Activated naive CD4-positive, alpha-beta T cell treated with anti-CD3 and anti-CD28 coated beads for 36 hours (primary cell): ENCODE results near the gene PDSS2. TPM values are rescaled to one million over a fixed set of nuclear protein-coding genes. Genes with fewer than 3 reads are reported as not detected.

Experiments
- CTCF ChIA-PET: fragments of 350-600 bp; sonication (Branson Sonifier 250); formaldehyde crosslinking; loops from one replicate; lab custom pipeline; 2021; ENCODE audit warnings: antibody characterized with exemption; lab: Charles Lee
- DNase-seq: peaks from one replicate; pipeline ENCODE4 v3.0.0-alpha.2; 2020
- H3K27ac Mint-ChIP-seq: one replicate; pipeline ENCODE4 v1.8.0; 2021; ENCODE audit warnings: mild to moderate bottlenecking, mixed read lengths
- H3K27me3 Mint-ChIP-seq: one replicate; pipeline ENCODE4 v1.8.0; 2021; ENCODE audit warnings: low read depth, mixed read lengths
- H3K36me3 Mint-ChIP-seq: one replicate; pipeline ENCODE4 v1.8.0; 2021; ENCODE audit warnings: low read depth, mixed read lengths
- H3K4me1 Mint-ChIP-seq: one replicate; pipeline ENCODE4 v1.8.0; 2021; ENCODE audit warnings: low read depth, mixed read lengths
- H3K4me3 Mint-ChIP-seq: one replicate; pipeline ENCODE4 v1.8.0; 2021; ENCODE audit warnings: mild to moderate bottlenecking, moderate library complexity, mixed read lengths
- H3K9me3 Mint-ChIP-seq: one replicate; pipeline ENCODE4 v1.8.0; 2021; ENCODE audit warnings: mixed read lengths
- intact Hi-C: fragments of 100-400 bp; cut with micrococcal nuclease; formaldehyde crosslinking; loops from one replicate; pipeline ENCODE4 v1.15.1; 2023
- total RNA-seq, 2 experiments: library from RNA; stranded (reverse); gene quantifications; one replicate each; pipeline ENCODE4 v1.2.3, GENCODE V29; 2021

PDSS2 gene
- 10 to 100 TPM; 10.5 to 11.3 TPM for total RNA-seq

DNA sequence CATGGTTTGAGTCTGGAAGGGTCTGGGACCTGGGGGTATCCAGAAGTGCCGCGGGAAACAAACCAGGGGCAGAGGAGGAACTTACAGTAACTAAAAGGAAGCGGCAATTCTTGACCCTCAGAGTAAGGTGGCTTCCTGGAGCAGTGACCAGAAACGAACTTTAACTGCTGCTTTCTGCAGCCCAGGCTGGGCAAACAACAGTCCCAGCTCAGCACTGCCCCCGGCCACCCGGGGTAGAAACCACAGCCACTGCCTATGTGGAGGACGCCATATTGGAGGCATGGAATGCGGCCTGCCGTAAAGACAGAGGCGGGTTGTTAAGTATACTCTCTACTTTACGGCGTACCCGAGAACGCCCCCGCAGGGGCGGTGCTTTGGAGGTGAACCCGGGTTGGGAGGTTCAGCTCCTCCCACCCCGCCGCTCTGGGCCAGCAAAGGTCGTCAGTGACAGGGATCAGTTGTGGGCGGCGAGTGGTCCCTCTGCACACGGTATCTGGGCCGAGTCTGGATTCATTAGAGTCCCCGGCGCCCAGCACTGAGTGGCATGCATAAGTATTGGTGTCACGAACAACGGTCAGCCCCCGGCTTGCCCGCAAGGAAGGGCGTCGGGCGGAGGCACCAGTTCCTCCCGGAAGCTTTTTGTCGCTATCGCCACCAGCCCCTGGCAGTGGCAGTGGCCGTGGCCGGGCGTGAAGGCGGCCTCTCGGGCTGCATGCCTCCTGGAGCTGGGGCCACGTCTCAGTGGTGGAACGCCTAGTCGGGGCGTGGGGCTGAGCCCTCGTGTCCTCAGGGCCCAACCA lies at the start of gene PDSS2:
Gene PDSS2, minus strand, starts transcription at position 282 of the 800 bp plus-strand sequence. Its CDS starts 279 bp downstream, at position 3.
- H3K27me3 Mint-ChIP-seq, result no peaks in the 10 kb centered on the region
- no peaks in the 10 kb centered on the region for H3K9me3 Mint-ChIP-seq
- H3K4me1 Mint-ChIP-seq, result peaks cover 19% of the 10 kb centered on the region
- H3K27ac Mint-ChIP-seq, result peak within 1 kb of the TSS; percentile 87
- H3K36me3 Mint-ChIP-seq, result peaks cover 4% of the 10 kb centered on the region
- peak within 1 kb of the TSS; percentile 80 for H3K4me3 Mint-ChIP-seq
- peak; percentile 100 for DNase-seq
- intact Hi-C loops, result loop anchor here (1.0 to 10.0 kb wide), 11 partner anchors 29 to 1134 kb away; partner anchors contain the start of genes AFG1L, ATG5, MTRES1 and OSTM1
- CTCF ChIA-PET, result interaction anchor here (0.7 to 3.2 kb wide), 7 partner anchors 14 to 1133 kb away, joined by 3 to 14 read pairs (median 3); partner anchors contain the start of gene SOBP

DNA sequence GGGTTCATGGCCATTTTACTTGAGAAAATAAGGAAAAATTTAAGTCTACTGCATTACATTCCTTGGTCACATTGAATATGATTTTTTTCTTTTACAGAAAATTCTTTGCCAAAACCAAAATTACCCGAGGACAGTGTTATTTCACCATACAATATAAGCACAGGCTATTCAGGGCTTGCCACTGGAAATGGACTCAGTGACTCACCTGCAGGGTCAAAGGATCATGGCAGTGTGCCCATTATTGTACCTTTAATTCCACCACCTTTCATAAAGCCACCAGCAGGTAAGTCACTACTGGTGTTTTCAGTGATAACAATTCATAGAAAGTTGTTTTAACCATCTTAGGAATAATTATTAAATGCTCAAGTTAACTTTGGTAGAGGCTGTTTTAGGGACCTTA lies 46.8 kb upstream of the PDSS2 start:
- DNase-seq, result no peak

GRCh38 chr6:107504270-107505026 lies 45.1 kb upstream of the PDSS2 start:
- H3K4me1 Mint-ChIP-seq, result no peaks in the 10 kb centered on the region
- no peaks in the 10 kb centered on the region for H3K9me3 Mint-ChIP-seq
- H3K27ac Mint-ChIP-seq, result no peak overlapping the region
- no peaks in the 10 kb centered on the region for H3K36me3 Mint-ChIP-seq
- intact Hi-C loops, result no loop called here
- CTCF ChIA-PET, result interaction anchor here (0.6 to 0.7 kb wide), 3 partner anchors 14 to 316 kb away, joined by 3 to 4 read pairs (median 3); no protein-coding TSS in a partner anchor
- H3K27me3 Mint-ChIP-seq, result peaks cover 5% of the 10 kb centered on the region
- DNase-seq, result no peak
- no peak overlapping the region for H3K4me3 Mint-ChIP-seq

More for the DNA sequence above, 46.8 kb upstream of the PDSS2 start:
- H3K27me3 Mint-ChIP-seq, result peaks cover 5% of the 10 kb centered on the region
- no peak overlapping the region for H3K4me3 Mint-ChIP-seq
- CTCF ChIA-PET, result no interaction called here
- no peaks in the 10 kb centered on the region for H3K4me1 Mint-ChIP-seq
- intact Hi-C loops, result no loop called here
- no peaks in the 10 kb centered on the region for H3K36me3 Mint-ChIP-seq
- H3K27ac Mint-ChIP-seq, result no peak overlapping the region
- no peaks in the 10 kb centered on the region for H3K9me3 Mint-ChIP-seq

DNA sequence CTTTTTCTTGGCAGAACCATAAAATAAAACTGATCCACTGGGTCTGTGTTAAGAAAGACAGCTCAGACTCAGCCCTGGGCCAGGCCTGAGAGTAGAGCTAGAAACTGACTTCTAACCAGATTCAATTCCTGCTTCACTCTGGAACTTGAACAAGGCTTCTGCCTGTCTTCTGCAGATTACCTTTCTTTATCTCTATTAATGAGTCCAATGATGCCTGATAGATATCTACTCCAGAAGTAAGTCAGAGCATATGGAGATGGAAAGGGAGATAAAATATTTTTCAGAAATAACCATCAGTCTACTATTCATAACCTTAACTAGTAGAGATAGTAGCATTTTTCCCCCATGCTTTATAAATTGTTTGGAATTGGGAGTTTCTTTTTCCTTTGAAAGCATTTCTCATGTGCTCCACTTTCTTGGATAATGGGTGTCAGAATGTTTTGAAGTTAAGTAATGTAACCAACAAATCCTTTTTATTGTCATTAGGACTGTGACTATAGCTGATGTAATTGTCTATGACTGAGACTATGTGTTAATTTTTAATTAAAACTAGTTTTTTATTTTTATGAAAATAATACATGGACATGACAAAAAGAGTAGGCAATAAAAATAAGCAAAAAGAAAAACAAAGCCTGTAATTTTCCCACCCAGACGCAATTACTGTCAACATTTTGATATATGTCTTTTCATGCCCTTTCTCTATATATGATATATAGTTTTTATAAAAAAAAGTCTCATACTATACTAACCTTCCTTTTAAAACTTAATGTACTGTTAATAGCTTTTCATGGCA lies 37.7 kb upstream of the PDSS2 start:
- H3K4me3 Mint-ChIP-seq, result no peak overlapping the region
- peaks cover 2% of the 10 kb centered on the region for H3K4me1 Mint-ChIP-seq
- H3K27me3 Mint-ChIP-seq, result peaks cover 14% of the 10 kb centered on the region
- DNase-seq, result no peak
- no peaks in the 10 kb centered on the region for H3K9me3 Mint-ChIP-seq
- H3K27ac Mint-ChIP-seq, result no peak overlapping the region
- CTCF ChIA-PET, result interaction anchor here (0.7 to 1.1 kb wide), 4 partner anchors 8 to 1021 kb away, joined by 3 to 5 read pairs (median 4); no protein-coding TSS in a partner anchor
- H3K36me3 Mint-ChIP-seq, result no peaks in the 10 kb centered on the region
- intact Hi-C loops, result no loop called here

- intact Hi-C loops, result no loop called here
Measured at GRCh38 chr6:107495971-107496370, 36.6 kb upstream of the PDSS2 start.

GRCh38 chr6:107495196-107495643 lies 35.9 kb upstream of the PDSS2 start:
- DNase-seq, result no peak
- no peak overlapping the region for H3K27ac Mint-ChIP-seq
- intact Hi-C loops, result no loop called here
- no peak overlapping the region for H3K4me3 Mint-ChIP-seq
- peaks cover 5% of the 10 kb centered on the region for H3K4me1 Mint-ChIP-seq
- H3K27me3 Mint-ChIP-seq, result peaks cover 25% of the 10 kb centered on the region
- H3K36me3 Mint-ChIP-seq, result no peaks in the 10 kb centered on the region
- CTCF ChIA-PET, result interaction anchor here (1.2 kb wide), 1 partner anchor 177 kb away, joined by 4 read pairs; no protein-coding TSS in a partner anchor
- no peaks in the 10 kb centered on the region for H3K9me3 Mint-ChIP-seq

More at GRCh38 chr6:107495971-107496370, 36.6 kb upstream of the PDSS2 start:
- no peak for DNase-seq
- Mint-ChIP-seq H3K36me3 (no peaks in the 10 kb centered on the region), H3K4me1 (peaks cover 5% of the 10 kb centered on the region), H3K4me3 (no peak overlapping the region), H3K27ac (no peak overlapping the region), H3K9me3 (no peaks in the 10 kb centered on the region), H3K27me3 (peaks cover 19% of the 10 kb centered on the region)
- CTCF ChIA-PET, result no interaction called here

- no peak overlapping the region for H3K4me3 Mint-ChIP-seq
- H3K36me3 Mint-ChIP-seq, result no peaks in the 10 kb centered on the region
- CTCF ChIA-PET, result no interaction called here
- H3K27ac Mint-ChIP-seq, result no peak overlapping the region
- DNase-seq, result no peak
- intact Hi-C loops, result no loop called here
- H3K4me1 Mint-ChIP-seq, result peaks cover 10% of the 10 kb centered on the region
- peaks cover 32% of the 10 kb centered on the region for H3K27me3 Mint-ChIP-seq
- H3K9me3 Mint-ChIP-seq, result no peaks in the 10 kb centered on the region
Measured at GRCh38 chr6:107493158-107494057, 34.0 kb upstream of the PDSS2 start.

DNA sequence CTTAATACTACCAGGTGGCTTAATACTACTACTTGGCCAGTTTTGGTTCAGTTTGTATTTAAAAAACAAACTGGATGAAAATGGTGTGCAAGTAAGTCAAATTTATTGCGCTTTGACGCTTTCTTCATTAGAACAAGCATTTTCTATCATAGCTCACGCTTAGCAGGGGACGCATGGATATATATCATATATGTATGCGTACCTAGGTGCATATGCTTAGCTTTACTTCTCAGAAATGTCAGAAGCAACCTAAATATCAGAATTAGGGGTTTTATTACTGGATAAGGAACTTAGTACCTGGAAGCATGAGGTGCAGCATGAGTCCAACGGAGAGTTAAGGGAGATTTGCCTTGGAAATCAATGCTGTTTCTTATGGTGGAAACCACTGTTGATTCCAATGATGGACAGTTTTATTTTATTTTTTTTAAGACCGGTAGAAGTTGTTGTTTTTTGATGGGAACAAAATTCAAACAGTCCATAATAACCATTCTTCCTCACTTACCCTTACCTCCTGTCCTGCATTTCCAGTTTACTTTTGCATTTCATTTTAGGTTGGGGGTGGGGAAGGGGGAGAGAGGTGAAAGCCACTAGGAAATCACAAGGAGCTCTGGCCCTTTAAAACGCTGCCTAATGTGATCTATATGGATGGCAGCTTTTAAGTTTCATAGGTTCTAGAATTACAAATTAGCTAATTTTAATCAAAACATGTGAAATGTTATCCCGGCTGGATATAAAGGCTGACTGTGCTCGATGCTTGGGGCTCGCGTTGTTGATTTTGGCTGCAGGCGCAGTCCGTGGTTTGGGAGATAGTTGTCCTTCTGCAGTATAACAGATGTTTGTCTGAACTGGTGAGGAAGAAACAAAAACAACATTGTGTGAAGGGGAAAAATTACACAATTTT lies 32.6 kb upstream of the PDSS2 start:
- intact Hi-C loops, result loop anchor here (2.0 kb wide), 1 partner anchor 165 kb away; no protein-coding TSS in a partner anchor
- Mint-ChIP-seq H3K27ac (no peak overlapping the region), H3K9me3 (no peaks in the 10 kb centered on the region), H3K4me1 (peaks cover 15% of the 10 kb centered on the region), H3K36me3 (no peaks in the 10 kb centered on the region), H3K4me3 (peak overlapping the region; percentile 80), H3K27me3 (peaks cover 44% of the 10 kb centered on the region)
- no peak for DNase-seq
- CTCF ChIA-PET, result no interaction called here

DNA sequence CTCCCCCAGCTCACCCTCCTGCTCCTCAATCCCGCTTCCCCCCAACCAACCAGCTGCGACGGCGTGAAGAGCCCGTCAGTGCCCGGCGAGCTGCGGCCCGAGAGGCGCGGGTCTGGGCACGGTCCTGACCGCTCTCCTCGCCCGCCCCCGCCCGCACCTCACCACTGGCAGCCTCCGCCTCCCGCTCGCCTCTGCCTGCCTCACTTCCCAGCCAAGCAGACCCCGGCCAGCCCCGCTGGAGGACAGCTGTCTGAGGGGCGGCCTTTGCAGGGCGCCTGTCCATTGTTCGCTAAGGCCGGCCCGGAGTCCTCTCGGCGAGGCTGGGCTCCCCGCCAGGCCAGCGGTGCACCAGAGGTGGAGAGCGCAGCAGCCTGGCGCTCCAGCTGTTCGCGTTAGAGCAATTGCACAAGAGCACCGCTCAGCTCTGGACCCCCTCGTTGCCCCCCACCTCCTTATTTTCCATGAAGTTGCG lies 31.8 kb upstream of the PDSS2 start:
- CTCF ChIA-PET, result interaction anchor here (1.4 kb wide), 1 partner anchor 173 kb away, joined by 4 read pairs; no protein-coding TSS in a partner anchor
- peaks cover 15% of the 10 kb centered on the region for H3K4me1 Mint-ChIP-seq
- H3K9me3 Mint-ChIP-seq, result no peaks in the 10 kb centered on the region
- no peaks in the 10 kb centered on the region for H3K36me3 Mint-ChIP-seq
- H3K27me3 Mint-ChIP-seq, result peaks cover 47% of the 10 kb centered on the region
- H3K27ac Mint-ChIP-seq, result no peak overlapping the region
- peak overlapping the region; percentile 80 for H3K4me3 Mint-ChIP-seq
- DNase-seq, result peak; percentile 5
- intact Hi-C loops, result loop anchor here (2.0 kb wide), 1 partner anchor 166 kb away; no protein-coding TSS in a partner anchor

DNA sequence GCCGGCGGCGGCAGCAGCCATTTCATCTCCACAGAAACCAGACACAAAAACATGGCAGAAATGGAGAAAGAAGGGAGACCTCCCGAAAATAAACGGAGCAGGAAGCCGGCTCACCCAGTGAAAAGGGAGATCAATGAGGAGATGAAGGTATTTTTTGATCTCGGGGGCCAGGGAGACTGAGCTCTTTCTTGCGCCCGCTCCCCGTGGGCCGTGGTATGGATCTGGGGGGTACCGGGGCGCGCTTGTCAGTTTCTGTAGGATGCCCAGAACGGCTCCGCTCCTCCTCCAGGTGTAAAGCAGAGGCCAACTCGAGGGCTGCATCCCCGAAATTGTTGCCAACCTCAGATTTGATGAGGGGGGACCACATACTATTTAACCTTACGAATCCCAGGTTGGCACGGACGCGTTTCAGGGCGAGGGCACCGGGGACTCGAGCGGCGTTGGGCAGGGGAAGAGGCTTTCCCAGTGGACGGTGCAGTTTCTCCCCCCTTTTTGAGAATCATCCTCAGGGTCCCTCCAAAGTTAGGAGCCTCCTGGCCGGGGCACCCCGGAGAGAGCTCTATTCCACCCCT lies 31.3 kb upstream of the PDSS2 start:
- no peak overlapping the region for H3K27ac Mint-ChIP-seq
- peaks cover 48% of the 10 kb centered on the region for H3K27me3 Mint-ChIP-seq
- H3K4me3 Mint-ChIP-seq, result peak overlapping the region; percentile 80
- peak; percentile 6 for DNase-seq
- H3K9me3 Mint-ChIP-seq, result no peaks in the 10 kb centered on the region
- intact Hi-C loops, result loop anchor here (1.0 to 2.0 kb wide), 2 partner anchors 166 to 172 kb away; no protein-coding TSS in a partner anchor
- CTCF ChIA-PET, result interaction anchor here (0.8 to 1.4 kb wide), 2 partner anchors 14 to 172 kb away, joined by 3 to 4 read pairs; no protein-coding TSS in a partner anchor
- peaks cover 15% of the 10 kb centered on the region for H3K4me1 Mint-ChIP-seq
- no peaks in the 10 kb centered on the region for H3K36me3 Mint-ChIP-seq
